MM.1S (cell line): ENCODE results near the gene KDM3A.

Source experiments
- DNase-seq: peaks from one replicate; pipeline ENCODE4 v3.0.0-alpha.2; 2015
- H2AFZ ChIP-seq: fragments of 300-600 bp; sonication (generic); 2 replicates; pipeline ENCODE4 v1.6.0; 2016; ENCODE audit warnings: antibody characterized with exemption, low read length
- H3F3A ChIP-seq: fragments of 300-600 bp; sonication (generic); 2 replicates; pipeline ENCODE4 v1.6.1; 2016; ENCODE audit warnings: mild to moderate bottlenecking, antibody characterized with exemption, low read length, moderate library complexity, mixed read lengths; ENCODE audit not compliant: insufficient read depth
- H3K27ac ChIP-seq: fragments of 300-600 bp; sonication (generic); 2 replicates; pipeline ENCODE4 v1.5.1; 2016; ENCODE audit warnings: mild to moderate bottlenecking, low read length
- H3K27me3 ChIP-seq: fragments of 300-600 bp; sonication (generic); replicated peaks from 2 replicates; pipeline ENCODE4 v1.6.0; 2016; ENCODE audit warnings: low read length; ENCODE audit not compliant: insufficient read depth
- H3K36me3 ChIP-seq: fragments of 300-600 bp; sonication (generic); replicated peaks from 2 replicates; pipeline ENCODE4 v1.6.1; 2016; ENCODE audit warnings: mild to moderate bottlenecking, low read length, mixed read lengths; ENCODE audit not compliant: insufficient read depth
- H3K4me1 ChIP-seq: fragments of 300-600 bp; sonication (generic); 2 replicates; pipeline ENCODE4 v1.6.1; 2016; ENCODE audit warnings: low read length, mixed read lengths
- H3K4me2 ChIP-seq: fragments of 300-600 bp; sonication (generic); 2 replicates; pipeline ENCODE4 v1.6.0; 2016; ENCODE audit warnings: low read depth, low read length
- H3K4me3 ChIP-seq: fragments of 300-600 bp; sonication (generic); 2 replicates; pipeline ENCODE4 v1.5.1; 2016; ENCODE audit warnings: low read length, mixed read lengths
- H3K79me2 ChIP-seq: fragments of 300-600 bp; sonication (generic); 2 replicates; pipeline ENCODE4 v1.6.1; 2016; ENCODE audit warnings: mixed run types, low read length, mixed read lengths
- H3K9ac ChIP-seq: fragments of 300-600 bp; sonication (generic); 2 replicates; pipeline ENCODE4 v1.6.1; 2016; ENCODE audit warnings: low read length, mixed read lengths
- H3K9me2 ChIP-seq: fragments of 300-600 bp; sonication (generic); replicated peaks from 2 replicates; pipeline ENCODE4 v1.6.1; 2016; ENCODE audit warnings: mild to moderate bottlenecking, low read length, mixed read lengths; ENCODE audit not compliant: insufficient read depth
- H3K9me3 ChIP-seq: fragments of 300-600 bp; sonication (generic); replicated peaks from 2 replicates; pipeline ENCODE4 v1.6.1; 2016; ENCODE audit warnings: mild to moderate bottlenecking, low read length, mixed read lengths; ENCODE audit not compliant: insufficient read depth
- H4K20me1 ChIP-seq: fragments of 300-600 bp; sonication (generic); 2 replicates; pipeline ENCODE4 v1.6.1; 2016; ENCODE audit warnings: mild to moderate bottlenecking, low read length, moderate library complexity, mixed read lengths; ENCODE audit not compliant: insufficient read depth
- CTCF ChIP-seq: fragments of 300-600 bp; sonication (generic); IDR thresholded peaks from 2 replicates; pipeline ENCODE4 v1.5.1; 2016; ENCODE audit warnings: antibody characterized with exemption, low read length, mixed read lengths
- EZH2 ChIP-seq: fragments of 300-600 bp; sonication (generic); optimal IDR thresholded peaks from 2 replicates; pipeline ENCODE3; 2017; ENCODE audit warnings: low read depth, mild to moderate bottlenecking, antibody characterized with exemption, low read length, mixed read lengths
- EZH2phosphoT487 ChIP-seq: fragments of 300-600 bp; sonication (generic); IDR thresholded peaks from 2 replicates; pipeline ENCODE4 v1.6.1; 2018; ENCODE audit warnings: antibody characterized with exemption, low read length

The KDM3A gene

GRCh38 chr2:86461042-86461743 is 20.0 kb downstream of the KDM3A start:
- peaks cover 12% of the 10 kb centered on the region; the same call in 1 of the 2 replicates for H3K79me2 ChIP-seq
- H3K36me3 ChIP-seq, result peaks cover 10% of the 10 kb centered on the region; the same call in 1 of the 2 replicates
- DNase-seq, result no peak
- no peaks in the 10 kb centered on the region for H3K9me2 ChIP-seq
- H4K20me1 ChIP-seq, result no peaks in the 10 kb centered on the region
- H3K9ac ChIP-seq, result no peak overlapping the region
- no peak overlapping the region for H3K27ac ChIP-seq
- no peak overlapping the region for H2AFZ ChIP-seq
- no peak overlapping the region for H3K4me3 ChIP-seq
- H3F3A ChIP-seq, result no peaks in the 10 kb centered on the region
- H3K4me1 ChIP-seq, result no peaks in the 10 kb centered on the region
- H3K27me3 ChIP-seq, result no peaks in the 10 kb centered on the region
- no peak overlapping the region for H3K4me2 ChIP-seq
- TF ChIP-seq CTCF (no peak), EZH2 (no peak), EZH2phosphoT487 (no peak)
- H3K9me3 ChIP-seq, result no peaks in the 10 kb centered on the region

- DNase-seq, result no peak
- TF ChIP-seq EZH2phosphoT487, result no peak
- no peak for TF ChIP-seq EZH2
- TF ChIP-seq CTCF, result no peak
- no peaks in the 10 kb centered on the region for H3K4me1 ChIP-seq
- H3K4me3 ChIP-seq, result no peak overlapping the region
- no peaks in the 10 kb centered on the region for H3K9me3 ChIP-seq
- H2AFZ ChIP-seq, result no peak overlapping the region
- no peak overlapping the region for H3K4me2 ChIP-seq
- H3K27ac ChIP-seq, result no peak overlapping the region
- H4K20me1 ChIP-seq, result no peaks in the 10 kb centered on the region
- no peaks in the 10 kb centered on the region for H3F3A ChIP-seq
- H3K36me3 ChIP-seq, result peaks cover 3% of the 10 kb centered on the region; the same call in 1 of the 2 replicates
- H3K79me2 ChIP-seq, result peaks cover 24% of the 10 kb centered on the region
- H3K9ac ChIP-seq, result no peak overlapping the region
- H3K9me2 ChIP-seq, result no peaks in the 10 kb centered on the region
- no peaks in the 10 kb centered on the region for H3K27me3 ChIP-seq
Observed at GRCh38 chr2:86464652-86465051, 23.5 kb downstream of the KDM3A start.

GRCh38 chr2:86466306-86466705 is 25.1 kb downstream of the KDM3A start:
- Histone ChIP-seq H2AFZ (no peak overlapping the region), H3K36me3 (peaks cover 3% of the 10 kb centered on the region; the same call in 1 of the 2 replicates), H3K9ac (no peak overlapping the region), H3K4me2 (no peak overlapping the region), H3K27ac (no peak overlapping the region), H3K4me1 (no peaks in the 10 kb centered on the region), H3K79me2 (peaks cover 26% of the 10 kb centered on the region), H4K20me1 (no peaks in the 10 kb centered on the region), H3K9me3 (no peaks in the 10 kb centered on the region), H3K27me3 (no peaks in the 10 kb centered on the region), H3K4me3 (no peak overlapping the region), H3K9me2 (no peaks in the 10 kb centered on the region), H3F3A (no peaks in the 10 kb centered on the region)
- DNase-seq, result no peak
- no peak for TF ChIP-seq EZH2phosphoT487
- no peak for TF ChIP-seq EZH2
- no peak for TF ChIP-seq CTCF
